OCI-LY7 (cell line): Measurements from ENCODE around the gene DRD1. TPM values are rescaled to one million over a fixed set of nuclear protein-coding genes. Genes with fewer than 3 reads are reported as not detected.

ENCODE experiments used
- BruUV-seq: library from RNA; stranded (reverse); fragments of 400-500 nt; replicated peaks from 2 replicates; lab custom pipeline; 2021; lab: Mats Ljungman, UMichigan
- CTCF ChIA-PET: fragments of 300-600 bp; sonication (Branson Sonifier 250); formaldehyde crosslinking; loops from one replicate; lab custom pipeline; 2022; ENCODE audit warnings: antibody characterized with exemption; ENCODE audit not compliant: unreplicated experiment; lab: Charles Lee
- POLR2A ChIA-PET: fragments of 300-600 bp; sonication (Branson Sonifier 250); formaldehyde crosslinking; loops from one replicate; lab custom pipeline; 2022; ENCODE audit warnings: antibody characterized with exemption; lab: Charles Lee
- DNase-seq: peaks from one replicate; pipeline ENCODE4 v3.0.0-alpha.2; 2015; ENCODE audit warnings: low spot score
- H2AFZ ChIP-seq: fragments of 200-600 bp; sonication (generic), shearing (Covaris generic); 2 replicates; pipeline ENCODE4 v1.6.1; 2014; ENCODE audit warnings: mild to moderate bottlenecking, antibody characterized with exemption, low read length, moderate library complexity
- H3K27ac ChIP-seq: fragments of 200-600 bp; sonication (generic); 2 replicates; pipeline ENCODE4 v1.5.1; 2014; ENCODE audit warnings: mixed run types, low read depth, mild to moderate bottlenecking, moderate library complexity, low read length, inconsistent platforms; ENCODE audit not compliant: poor library complexity, severe bottlenecking
- H3K36me3 ChIP-seq: fragments of 200-600 bp; sonication (generic); 2 replicates; pipeline ENCODE4 v1.6.1; 2014; ENCODE audit warnings: mild to moderate bottlenecking, antibody characterized with exemption, low read length, moderate library complexity, mixed read lengths; ENCODE audit not compliant: insufficient read depth
- H3K4me1 ChIP-seq: fragments of 200-600 bp; sonication (generic); 2 replicates; pipeline ENCODE4 v1.5.1; 2014; ENCODE audit warnings: mild to moderate bottlenecking, low read length; ENCODE audit not compliant: insufficient read depth, poor library complexity, severe bottlenecking
- H3K4me2 ChIP-seq: fragments of 200-600 bp; sonication (generic); 2 replicates; pipeline ENCODE4 v1.6.1; 2014; ENCODE audit warnings: mild to moderate bottlenecking, low read length
- H3K4me3 ChIP-seq: fragments of 200-600 bp; sonication (generic); 2 replicates; pipeline ENCODE4 v1.5.1; 2014; ENCODE audit warnings: mild to moderate bottlenecking, low read depth, low read length; ENCODE audit not compliant: poor library complexity, severe bottlenecking
- H3K79me2 ChIP-seq: fragments of 200-600 bp; sonication (generic); 2 replicates; pipeline ENCODE4 v1.6.1; 2016; ENCODE audit warnings: low read depth, mild to moderate bottlenecking, low read length, moderate library complexity, mixed read lengths; ENCODE audit not compliant: insufficient read depth
- H3K9me2 ChIP-seq: fragments of 200-600 bp; sonication (generic); 2 replicates; pipeline ENCODE4 v1.6.1; 2016; ENCODE audit warnings: mild to moderate bottlenecking, low read length, mixed read lengths; ENCODE audit not compliant: insufficient read depth
- H3K9me3 ChIP-seq: fragments of 200-600 bp; sonication (generic); 2 replicates; pipeline ENCODE4 v1.6.1; 2014; ENCODE audit warnings: mild to moderate bottlenecking, mixed run types, low read length, mixed read lengths
- H4K20me1 ChIP-seq: fragments of 200-600 bp; sonication (generic); 2 replicates; pipeline ENCODE4 v1.6.1; 2014; ENCODE audit warnings: mild to moderate bottlenecking, antibody characterized with exemption, low read length, moderate library complexity, mixed read lengths; ENCODE audit not compliant: insufficient read depth
- EZH2phosphoT487 ChIP-seq: fragments of 200-600 bp; sonication (generic); IDR thresholded peaks from 2 replicates; pipeline ENCODE4 v1.6.1; 2018; ENCODE audit warnings: low read depth, borderline replicate concordance, mild to moderate bottlenecking, mixed run types, antibody characterized with exemption, low read length, moderate library complexity, mixed read lengths
- intact Hi-C: fragments of 100-400 bp; cut with micrococcal nuclease; formaldehyde crosslinking; loops from one replicate; pipeline ENCODE4 v1.10.0; 2022; ENCODE audit not compliant: unreplicated experiment
- total RNA-seq, 2 experiments: library from RNA; depleted of rRNA in 1 of 2; stranded (reverse); fragments of >200 nt in 1 of 2; shearing (Covaris generic) in 1 of 2; gene quantifications; 2 replicates each; pipeline ENCODE4 v1.2.3, GENCODE V29; 2014 to 2022
- TF ChIP-seq, protein P1 (sequence below): fragments of 200-600 bp; sonication (generic); conservative IDR thresholded peaks from 2 replicates; pipeline ENCODE4 v1.5.1; 2014; ENCODE audit warnings: mild to moderate bottlenecking, antibody characterized with exemption, low read length, moderate library complexity, mixed read lengths

DRD1 gene
- total RNA-seq, 2 experiments from 2014 or later = not detected

DNA sequence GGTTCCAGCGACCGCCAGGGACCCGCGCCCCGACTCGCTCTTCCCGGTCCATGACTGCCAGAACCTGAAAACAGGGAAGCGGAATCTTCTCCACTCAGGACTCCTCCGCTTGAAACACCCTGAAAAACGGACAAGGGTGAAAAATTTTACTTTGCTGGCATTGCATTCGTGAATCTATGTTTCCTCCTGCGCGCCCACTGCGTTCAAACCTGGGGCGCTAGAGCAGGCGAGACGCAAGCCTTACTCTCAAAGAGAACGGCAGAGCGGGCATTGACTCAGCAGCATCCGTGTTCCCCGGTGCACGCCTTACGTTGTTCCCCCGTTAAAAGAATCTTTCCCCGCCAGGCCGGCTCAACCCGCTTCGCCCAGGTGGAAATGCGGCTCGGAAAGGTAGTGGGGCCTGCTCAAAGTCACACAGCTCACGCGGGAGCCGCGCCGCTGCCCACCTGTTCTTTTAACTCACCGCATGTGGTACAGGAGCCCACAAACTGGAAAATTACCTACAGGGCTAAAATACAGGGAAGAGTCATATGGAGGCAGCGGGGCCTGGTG, 999 bp upstream of the DRD1 start:
- ChIA-PET CTCF (no interaction called here), POLR2A (no interaction called here)
- no peaks in the 10 kb centered on the region for H3K4me1 ChIP-seq
- H3K36me3 ChIP-seq = no peaks in the 10 kb centered on the region
- no peak overlapping the region for H2AFZ ChIP-seq
- no peak for DNase-seq
- no TSS peak for BruUV-seq
- H3K9me3 ChIP-seq = no peaks in the 10 kb centered on the region
- TF ChIP-seq, protein P1, sequence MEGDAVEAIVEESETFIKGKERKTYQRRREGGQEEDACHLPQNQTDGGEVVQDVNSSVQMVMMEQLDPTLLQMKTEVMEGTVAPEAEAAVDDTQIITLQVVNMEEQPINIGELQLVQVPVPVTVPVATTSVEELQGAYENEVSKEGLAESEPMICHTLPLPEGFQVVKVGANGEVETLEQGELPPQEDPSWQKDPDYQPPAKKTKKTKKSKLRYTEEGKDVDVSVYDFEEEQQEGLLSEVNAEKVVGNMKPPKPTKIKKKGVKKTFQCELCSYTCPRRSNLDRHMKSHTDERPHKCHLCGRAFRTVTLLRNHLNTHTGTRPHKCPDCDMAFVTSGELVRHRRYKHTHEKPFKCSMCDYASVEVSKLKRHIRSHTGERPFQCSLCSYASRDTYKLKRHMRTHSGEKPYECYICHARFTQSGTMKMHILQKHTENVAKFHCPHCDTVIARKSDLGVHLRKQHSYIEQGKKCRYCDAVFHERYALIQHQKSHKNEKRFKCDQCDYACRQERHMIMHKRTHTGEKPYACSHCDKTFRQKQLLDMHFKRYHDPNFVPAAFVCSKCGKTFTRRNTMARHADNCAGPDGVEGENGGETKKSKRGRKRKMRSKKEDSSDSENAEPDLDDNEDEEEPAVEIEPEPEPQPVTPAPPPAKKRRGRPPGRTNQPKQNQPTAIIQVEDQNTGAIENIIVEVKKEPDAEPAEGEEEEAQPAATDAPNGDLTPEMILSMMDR = no peak
- TF ChIP-seq EZH2phosphoT487 = no peak
- no peak overlapping the region for H3K4me3 ChIP-seq
- H3K9me2 ChIP-seq = no peaks in the 10 kb centered on the region
- no peaks in the 10 kb centered on the region for H3K79me2 ChIP-seq
- intact Hi-C loops = loop anchor here (5.0 kb wide), 1 partner anchor 493 kb away; no protein-coding TSS in a partner anchor
- no peaks in the 10 kb centered on the region for H4K20me1 ChIP-seq
- no peak overlapping the region for H3K27ac ChIP-seq
- no peak overlapping the region for H3K4me2 ChIP-seq

DNA sequence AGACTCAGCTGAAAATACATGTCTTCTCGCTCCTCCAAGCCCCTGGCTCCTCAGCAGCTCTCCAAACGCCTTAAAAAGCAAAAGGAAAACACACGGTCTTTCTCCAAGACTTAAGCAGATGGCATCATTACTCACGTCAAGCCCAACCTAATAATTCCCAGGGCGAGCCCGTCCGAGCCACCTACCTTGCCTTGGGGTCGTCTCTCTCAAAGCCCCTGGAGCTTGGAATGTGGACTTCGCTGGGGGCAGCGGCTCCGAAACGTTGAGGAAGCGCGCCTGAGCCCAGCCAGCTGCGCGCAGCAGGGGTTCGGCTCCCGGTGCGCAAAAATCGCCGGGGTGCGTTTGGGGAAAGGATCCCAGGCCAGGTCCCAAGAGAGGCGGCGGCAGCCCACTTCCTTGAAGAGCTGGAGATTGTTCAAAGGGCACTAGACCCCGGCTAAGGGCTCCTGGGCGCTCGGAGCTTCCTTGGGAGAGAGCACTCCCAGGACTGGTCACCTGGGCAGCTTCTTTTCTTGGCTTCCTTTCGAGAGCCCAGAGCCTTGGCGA, 395 bp downstream of the DRD1 start:
- no peaks in the 10 kb centered on the region for H3K9me2 ChIP-seq
- no peak overlapping the region for H3K27ac ChIP-seq
- H3K9me3 ChIP-seq = no peaks in the 10 kb centered on the region
- no TSS peak for BruUV-seq
- H4K20me1 ChIP-seq = no peaks in the 10 kb centered on the region
- no peaks in the 10 kb centered on the region for H3K79me2 ChIP-seq
- no peak overlapping the region for H2AFZ ChIP-seq
- ChIA-PET CTCF (interaction anchor here (0.6 kb wide), 1 partner anchor 8 kb away, joined by 3 read pairs; no protein-coding TSS in a partner anchor), POLR2A (no interaction called here)
- DNase-seq = no peak
- no peak overlapping the region for H3K4me3 ChIP-seq
- H3K4me2 ChIP-seq = no peak overlapping the region
- TF ChIP-seq EZH2phosphoT487 = no peak
- TF ChIP-seq, protein P1 = no peak
- intact Hi-C loops = no loop called here
- H3K36me3 ChIP-seq = no peaks in the 10 kb centered on the region
- no peaks in the 10 kb centered on the region for H3K4me1 ChIP-seq

DNA sequence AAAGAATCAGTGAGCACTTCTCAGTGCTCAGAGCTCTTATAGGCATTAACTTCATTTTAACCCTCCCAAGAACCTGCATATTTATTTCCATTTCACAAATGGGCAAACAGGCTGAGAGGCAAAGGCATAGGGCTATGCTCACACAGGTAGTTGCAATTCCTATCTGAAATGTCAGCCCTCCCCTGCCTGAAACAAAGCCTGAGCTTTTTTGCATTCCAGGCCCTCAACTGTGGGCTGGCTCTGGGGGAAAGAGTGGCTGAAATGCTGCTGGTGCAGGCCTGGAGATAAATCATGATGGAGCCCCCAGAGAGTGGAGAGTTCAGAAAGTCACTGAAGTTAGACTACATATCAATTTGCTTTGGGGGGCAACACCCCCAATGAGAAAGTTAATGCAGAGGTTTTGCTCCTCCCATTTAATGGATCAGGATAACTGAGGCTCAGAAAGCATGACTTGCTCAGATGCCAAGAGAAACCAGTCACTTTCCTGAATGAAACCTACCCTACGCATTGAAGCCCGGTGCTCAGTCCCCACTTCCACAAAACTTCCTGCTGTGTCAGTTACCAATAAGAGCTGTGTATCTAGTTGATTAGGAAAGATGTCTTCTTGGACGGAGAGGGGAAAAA, 5.6 kb downstream of the DRD1 start:
- Histone ChIP-seq H4K20me1 (no peaks in the 10 kb centered on the region), H3K9me3 (no peaks in the 10 kb centered on the region), H3K4me2 (no peak overlapping the region), H2AFZ (no peak overlapping the region), H3K79me2 (no peaks in the 10 kb centered on the region), H3K4me3 (no peak overlapping the region), H3K4me1 (no peaks in the 10 kb centered on the region), H3K36me3 (no peaks in the 10 kb centered on the region), H3K9me2 (no peaks in the 10 kb centered on the region), H3K27ac (no peak overlapping the region)
- intact Hi-C loops = no loop called here
- no peak for TF ChIP-seq EZH2phosphoT487
- TF ChIP-seq, protein P1 = no peak
- ChIA-PET CTCF (no interaction called here), POLR2A (no interaction called here)
- BruUV-seq = no TSS peak
- DNase-seq = no peak
